Stimulated activated CD8-positive, alpha-beta memory T cell treated with anti-CD3 and anti-CD28 coated beads, Interleukin-12 subunit alpha, Interleukin-12 subunit beta, amount 100 ng/mL, for 24 hours (primary cell): ENCODE results near the gene CHRNA5.

Source experiments
- DNase-seq: peaks from one replicate; pipeline ENCODE4 v3.0.0-alpha.2; 2020; ENCODE audit errors: extremely low read depth

The CHRNA5 gene

DNA sequence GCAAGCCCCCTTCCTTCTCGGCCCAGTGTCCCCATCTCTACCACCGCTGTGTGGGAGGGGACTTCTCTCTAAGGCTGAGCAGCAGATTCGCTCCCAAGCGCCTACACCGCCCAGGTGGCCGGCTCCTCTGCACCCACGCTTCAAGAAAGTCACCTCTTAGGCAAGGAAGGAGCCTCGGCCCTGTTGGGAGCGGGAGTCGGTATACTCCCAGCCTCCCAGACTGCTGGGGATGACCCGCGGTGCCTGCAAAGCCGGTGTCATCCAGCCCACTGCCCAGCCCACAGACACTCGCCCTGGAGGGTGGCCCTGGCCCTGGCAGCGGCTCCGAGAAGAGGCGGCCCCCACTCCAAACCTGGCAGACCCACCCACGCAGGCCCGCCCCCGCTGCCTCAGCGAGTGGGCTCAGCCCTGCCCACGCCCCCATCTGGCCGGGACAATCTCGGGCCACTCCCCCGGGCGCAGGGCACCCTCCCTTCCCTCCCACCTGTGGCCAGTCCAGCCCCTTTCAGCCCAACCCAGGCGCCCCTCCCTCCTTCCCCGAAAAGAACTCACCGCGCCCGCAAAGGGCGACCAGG lies 75.3 kb downstream of the CHRNA5 start:
- DNase-seq = no peak

GRCh38 chr15:78641102-78641748 lies 75.9 kb downstream of the CHRNA5 start, which contains the start of gene CHRNB4:
CHRNB4 (minus strand) TSS chr15:78641210; CDS start chr15:78641133, 77 bp downstream.
- DNase-seq = no peak

GRCh38 chr15:78641749-78642275 lies 76.5 kb downstream of the CHRNA5 start:
- DNase-seq = no peak

DNA sequence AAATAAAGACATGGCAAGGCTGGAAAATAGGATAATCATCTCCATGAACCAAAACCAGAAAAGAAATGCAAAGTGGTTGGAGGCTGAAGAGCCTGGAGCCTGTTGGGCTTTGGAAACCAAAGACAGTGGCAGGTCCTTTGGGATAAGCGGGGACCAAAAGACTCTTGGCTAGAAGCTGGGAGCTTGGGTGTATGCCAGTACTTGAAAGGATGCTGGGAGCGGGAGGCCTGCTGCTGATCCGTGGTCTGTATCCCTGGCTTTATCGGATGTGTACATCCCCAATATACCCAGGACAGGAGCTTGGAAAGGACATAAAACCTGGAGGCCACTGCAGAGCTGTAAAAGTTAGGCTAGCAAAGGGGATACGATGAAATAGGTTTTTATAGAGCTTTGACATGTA lies 77.0 kb downstream of the CHRNA5 start:
- DNase-seq = no peak
